Esophagus squamous epithelium (tissue), 5 donors: ENCODE results near the gene VPS4A. TPM values are rescaled to one million over a fixed set of nuclear protein-coding genes. Genes with fewer than 3 reads are reported as not detected.

Experiments
- DNase-seq: peaks from one replicate; lab custom pipeline; 2025; lab: John Stamatoyannopoulos, UW
- H3K27ac ChIP-seq, 4 donors: fragments of 200-600 bp; sonication (generic); one replicate each; pipeline ENCODE4 v1.5.1; 2016 to 2019; ENCODE audit warnings: mild to moderate bottlenecking in 1 of 4
- H3K27me3 ChIP-seq, 4 donors: fragments of 200-600 bp; sonication (generic); 1 replicate in 3 of 4; 2 replicates in 1 of 4; pipeline versions ENCODE4 v1.5.1 to v1.6.0; 2017 to 2021; ENCODE audit warnings: antibody characterized with exemption in 1 of 4
- H3K36me3 ChIP-seq, 3 donors: fragments of 200-600 bp; sonication (generic); one replicate each; pipeline ENCODE4 v1.5.1; 2016 to 2019
- H3K4me1 ChIP-seq, 3 donors: fragments of 200-600 bp; sonication (generic); one replicate each; pipeline ENCODE4 v1.5.1; 2017 to 2019
- H3K4me3 ChIP-seq, 4 donors: fragments of 200-600 bp; sonication (generic); 1 replicate in 3 of 4; 2 replicates in 1 of 4; pipeline ENCODE4 v1.5.1; 2016 to 2019; ENCODE audit warnings: mild to moderate bottlenecking in 2 of 4, moderate library complexity in 1 of 4
- H3K9me3 ChIP-seq, 3 donors: fragments of 200-600 bp; sonication (generic); one replicate each; pipeline ENCODE4 v1.5.1; 2016 to 2019
- POLR2A ChIP-seq, 4 donors: fragments of 450-650 bp; IDR thresholded peaks; one replicate each; pipeline ENCODE4 v1.6.1; 2017; ENCODE audit warnings: antibody characterized with exemption in 4 of 4, mild to moderate bottlenecking in 4 of 4, moderate library complexity in 3 of 4
- WGBS, 2 donors: methylation state at CpG; one replicate each; pipeline ENCODE4 v1.1.5; 2018; 5-methylcytosine and 5-hydroxymethylcytosine counted together
- intact Hi-C: fragments of 100-400 bp; cut with DNase I; formaldehyde crosslinking; loops from one replicate; pipeline ENCODE4 v1.15.0; 2022
- total RNA-seq, 4 donors: library from RNA; depleted of rRNA; stranded (reverse); fragments of >200 nt; gene quantifications; one replicate each; pipeline ENCODE4 v1.1.0, GENCODE V29; 2016
- TF ChIP-seq, protein P1 (sequence below), 6 experiments: fragments of 450-650 bp in 4 of 6; fragments of 200-600 bp in 2 of 6; sonication (generic) in 2 of 6; IDR thresholded peaks; one replicate each; pipeline ENCODE4 v1.5.1; 2016 to 2019; ENCODE audit warnings: antibody characterized with exemption in 6 of 6, mild to moderate bottlenecking in 4 of 6, moderate library complexity in 4 of 6
- donor health status: DM: yes; HTN: yes; CAD: no.

The VPS4A gene
- total RNA-seq, 4 donors from 2014 or later, result 21.5 to 38.9 (median 24.9) TPM

DNA sequence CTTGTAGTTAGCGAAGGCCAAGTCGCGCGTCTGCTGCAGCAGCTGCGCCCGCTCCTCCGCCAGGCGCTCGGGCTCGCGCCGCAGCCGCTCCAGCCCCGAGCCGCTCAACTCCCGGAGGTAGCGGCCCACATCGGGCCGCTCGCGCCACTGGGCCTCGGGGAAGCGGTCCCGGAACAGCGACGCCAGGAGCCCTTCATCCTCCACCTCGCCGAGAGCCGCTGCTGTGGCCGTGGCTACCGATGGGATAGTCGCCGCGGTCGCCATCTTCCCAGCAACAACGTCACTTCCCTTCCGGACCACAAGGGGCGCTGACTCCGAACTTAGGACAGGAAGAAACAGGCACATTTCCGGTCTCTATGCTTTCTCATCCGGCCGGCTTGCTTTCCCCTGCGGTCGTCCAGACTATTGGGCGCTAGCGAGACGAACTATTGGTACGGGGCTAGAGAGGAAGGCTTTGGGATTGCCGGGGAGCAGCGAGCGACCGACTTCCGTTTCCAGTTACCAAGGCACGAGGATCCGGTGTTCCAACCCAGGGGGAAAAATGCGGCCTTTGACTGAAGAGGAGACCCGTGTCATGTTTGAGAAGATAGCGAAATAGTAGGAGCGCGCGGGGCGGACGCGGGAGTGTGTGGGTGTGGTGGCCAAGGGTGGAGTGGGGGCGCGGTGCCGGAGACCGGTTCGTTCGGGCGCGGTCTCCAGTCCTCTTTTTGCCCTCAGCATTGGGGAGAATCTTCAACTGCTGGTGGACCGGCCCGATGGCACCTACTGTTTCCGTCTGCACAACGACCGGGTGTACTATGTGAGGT is 28.3 kb downstream of the VPS4A start, which contains the start of the genes COG8 and NIP7:
COG8 (minus strand) TSS at position 276 of the 806 bp plus-strand sequence; CDS start at position 264, 12 bp downstream.
NIP7 (plus strand) TSS at position 484 of the 806 bp plus-strand sequence; CDS start at position 542, 58 bp downstream.
- H3K9me3 ChIP-seq, result no peaks in the 10 kb centered on the region
- DNase-seq, result peak; percentile 77
- peak within 1 kb of the TSS; percentile 70 to 93 (median 84) for H3K4me3 ChIP-seq
- TF ChIP-seq POLR2A (IDR thresholded peaks at IDR 0.05), result peak in 3 of 4 donors; percentile 52 to 65 (median 53)
- TF ChIP-seq, protein P1, sequence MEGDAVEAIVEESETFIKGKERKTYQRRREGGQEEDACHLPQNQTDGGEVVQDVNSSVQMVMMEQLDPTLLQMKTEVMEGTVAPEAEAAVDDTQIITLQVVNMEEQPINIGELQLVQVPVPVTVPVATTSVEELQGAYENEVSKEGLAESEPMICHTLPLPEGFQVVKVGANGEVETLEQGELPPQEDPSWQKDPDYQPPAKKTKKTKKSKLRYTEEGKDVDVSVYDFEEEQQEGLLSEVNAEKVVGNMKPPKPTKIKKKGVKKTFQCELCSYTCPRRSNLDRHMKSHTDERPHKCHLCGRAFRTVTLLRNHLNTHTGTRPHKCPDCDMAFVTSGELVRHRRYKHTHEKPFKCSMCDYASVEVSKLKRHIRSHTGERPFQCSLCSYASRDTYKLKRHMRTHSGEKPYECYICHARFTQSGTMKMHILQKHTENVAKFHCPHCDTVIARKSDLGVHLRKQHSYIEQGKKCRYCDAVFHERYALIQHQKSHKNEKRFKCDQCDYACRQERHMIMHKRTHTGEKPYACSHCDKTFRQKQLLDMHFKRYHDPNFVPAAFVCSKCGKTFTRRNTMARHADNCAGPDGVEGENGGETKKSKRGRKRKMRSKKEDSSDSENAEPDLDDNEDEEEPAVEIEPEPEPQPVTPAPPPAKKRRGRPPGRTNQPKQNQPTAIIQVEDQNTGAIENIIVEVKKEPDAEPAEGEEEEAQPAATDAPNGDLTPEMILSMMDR (IDR thresholded peaks at IDR 0.05), result peak; percentile 70 to 96 (median 91)
- peaks cover 17 to 43% (median 24%) of the 10 kb centered on the region in 3 donors for H3K4me1 ChIP-seq
- H3K27ac ChIP-seq, result peak within 1 kb of the TSS; percentile 85 to 92 (median 89)
- WGBS, 2 donors, result 0% methylated on average over 6 to 31 of the region's 77 CpGs
- intact Hi-C loops, result no loop called here
- H3K27me3 ChIP-seq, result no peaks in the 10 kb centered on the region
- peaks cover 0 to 61% (median 16%) of the 10 kb centered on the region in 3 donors for H3K36me3 ChIP-seq

DNA sequence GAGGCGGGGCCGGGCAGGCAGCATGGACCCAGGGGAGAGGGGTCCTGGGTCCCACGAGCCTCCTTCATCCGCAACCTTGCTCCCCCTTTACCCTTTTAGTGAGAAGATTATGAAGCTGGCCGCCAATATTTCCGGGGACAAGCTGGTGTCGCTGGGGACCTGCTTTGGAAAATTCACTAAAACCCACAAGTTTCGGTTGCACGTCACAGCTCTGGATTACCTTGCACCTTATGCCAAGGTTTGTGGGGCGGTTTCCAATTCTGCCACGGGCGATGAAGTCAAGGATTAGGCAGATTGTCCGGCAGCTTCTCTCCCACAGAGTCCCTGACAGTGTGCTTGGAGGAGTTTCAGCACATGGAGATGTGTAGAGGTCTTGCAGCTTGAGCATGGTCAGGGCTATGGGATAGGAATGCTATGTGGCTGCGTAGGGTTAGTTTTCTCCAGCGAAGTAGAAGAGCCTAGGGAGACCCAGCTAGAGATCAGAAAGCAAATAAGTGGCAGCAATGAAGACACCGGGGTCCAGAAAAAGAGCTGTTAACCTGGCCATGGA is 29.0 kb downstream of the VPS4A start:
- intact Hi-C loops, result no loop called here
- no peaks in the 10 kb centered on the region for H3K27me3 ChIP-seq
- TF ChIP-seq, protein P1 (IDR thresholded peaks at IDR 0.05), result no peak
- TF ChIP-seq POLR2A (IDR thresholded peaks at IDR 0.05), result no peak
- peaks cover 17 to 43% (median 24%) of the 10 kb centered on the region in 3 donors for H3K4me1 ChIP-seq
- H3K4me3 ChIP-seq, result peak overlapping the region; percentile 70 to 93 (median 84)
- peaks cover 0 to 61% (median 9%) of the 10 kb centered on the region in 3 donors for H3K36me3 ChIP-seq
- 8 to 16% methylated on average over 5 to 15 of the region's 16 CpGs for WGBS, 2 donors
- H3K9me3 ChIP-seq, result no peaks in the 10 kb centered on the region
- peak overlapping the region; percentile 85 to 92 (median 89) for H3K27ac ChIP-seq
- no peak for DNase-seq

DNA sequence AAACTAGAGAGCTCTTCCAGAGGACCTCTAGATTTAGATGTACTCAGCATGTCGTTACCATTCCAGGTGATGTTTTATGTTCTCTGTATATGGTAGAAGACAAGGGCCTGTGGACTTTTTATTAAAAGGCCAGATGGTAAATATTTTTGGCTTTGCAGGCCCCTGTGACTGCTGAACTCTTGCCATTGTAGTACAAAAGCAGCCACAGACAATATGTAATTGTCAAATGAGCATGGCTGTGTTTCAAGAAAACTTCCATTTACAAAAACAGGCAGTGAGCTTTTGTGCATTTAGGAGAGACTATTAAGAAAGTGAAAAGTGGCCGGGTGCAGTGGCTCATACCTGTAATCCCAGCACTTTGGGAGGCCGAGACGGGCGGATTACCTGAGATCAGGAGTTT is 33.0 kb downstream of the VPS4A start:
- Histone ChIP-seq H3K27ac (no peak overlapping the region), H3K4me3 (no peak overlapping the region), H3K27me3 (no peaks in the 10 kb centered on the region), H3K9me3 (no peaks in the 10 kb centered on the region), H3K4me1 (peaks cover 9 to 22% (median 10%) of the 10 kb centered on the region in 3 donors), H3K36me3 (peaks cover 0 to 52% (median 5%) of the 10 kb centered on the region in 3 donors)
- DNase-seq, result no peak
- TF ChIP-seq POLR2A (IDR thresholded peaks at IDR 0.05), result no peak
- TF ChIP-seq, protein P1 (IDR thresholded peaks at IDR 0.05), result no peak
- intact Hi-C loops, result no loop called here
- 96 to 98% methylated on average over 5 of the region's 5 CpGs for WGBS, 2 donors

DNA sequence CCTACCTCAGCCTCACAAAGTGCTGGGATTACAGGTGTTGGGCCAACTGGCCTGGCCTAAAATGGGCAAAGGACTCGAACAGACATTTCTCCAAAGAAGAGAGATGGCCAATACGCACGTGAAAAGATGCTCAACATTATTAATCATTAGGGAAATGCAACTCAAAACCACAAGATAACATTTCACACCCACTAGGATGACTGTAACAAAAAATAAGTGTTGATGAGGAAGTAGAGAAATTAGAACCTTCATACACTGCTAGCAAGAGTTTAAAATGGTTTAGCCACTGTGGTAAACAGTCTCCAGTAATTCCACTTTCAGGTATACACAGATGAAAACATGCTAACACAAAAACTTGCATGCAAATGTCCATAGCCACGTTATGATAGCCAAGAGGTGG is 34.8 kb downstream of the VPS4A start:
- Histone ChIP-seq H3K36me3 (peaks cover 0 to 64% (median 5%) of the 10 kb centered on the region in 3 donors), H3K27ac (no peak overlapping the region), H3K4me3 (no peak overlapping the region), H3K4me1 (peaks cover under 1 to 11% (median 2%) of the 10 kb centered on the region in 3 donors), H3K9me3 (no peaks in the 10 kb centered on the region), H3K27me3 (no peaks in the 10 kb centered on the region)
- intact Hi-C loops, result no loop called here
- WGBS, 2 donors, result 47 to 74% methylated on average over 4 of the region's 4 CpGs
- no peak for DNase-seq
- TF ChIP-seq, protein P1 (IDR thresholded peaks at IDR 0.05), result no peak
- no peak for TF ChIP-seq POLR2A (IDR thresholded peaks at IDR 0.05)
